ENCODE measurements around the gene RELN. TPM values are rescaled to one million over a fixed set of nuclear protein-coding genes. Genes with fewer than 3 reads are reported as not detected.

RELN gene
- total and polyA plus RNA-seq, 9 of the 15 experiments (the other 6 are each of a cell fraction or from before 2014, with no cell fraction given) = 12.9 to 43.2 (median 18.1) TPM

- 0 out of 2 replicates have a peak, but pooled peaks have one; percentile 81 for TF ChIP-seq AFF4 (CRISPR knock-in tag; IDR thresholded peaks at IDR 0.05)
- no peak for TF ChIP-seq ZNF174 (CRISPR knock-in tag; IDR thresholded peaks at IDR 0.05)
- TF ChIP-seq MXD1 (CRISPR knock-in tag; IDR thresholded peaks at IDR 0.05; ENCODE audit: borderline replicate concordance, poor library complexity, severe bottlenecking) = no peak
- no peak; the same call in 1 of the 2 replicates for TF ChIP-seq MTA3 (IDR thresholded peaks at IDR 0.05; ENCODE audit: borderline replicate concordance)
- TF ChIP-seq SRSF3 (IDR thresholded peaks at IDR 0.05; ENCODE audit: insufficient read depth, low read length) = no peak
- TF ChIP-seq HDAC6 (IDR thresholded peaks at IDR 0.05; ENCODE audit: low read depth, low read length) = 0 out of 2 replicates have a peak, but pooled peaks have one; percentile 84
- no peak for TF ChIP-seq E2F3 (CRISPR knock-in tag; IDR thresholded peaks at IDR 0.05)
- peak; percentile 95 for TF ChIP-seq NCOA6 (IDR thresholded peaks at IDR 0.05)
- TF ChIP-seq NR4A1 (CRISPR knock-in tag; IDR thresholded peaks at IDR 0.05) = no peak
- TF ChIP-seq NR4A1 (tag; IDR thresholded peaks at IDR 0.05) = no peak
- no peak for TF ChIP-seq IRF2 (CRISPR knock-in tag; IDR thresholded peaks at IDR 0.05)
- TF ChIP-seq ZNF12 (CRISPR knock-in tag; IDR thresholded peaks at IDR 0.05) = no peak
- TF ChIP-seq THRAP3 (IDR thresholded peaks at IDR 0.05; ENCODE audit: borderline replicate concordance) = no peak
- TF ChIP-seq ZNF589 (CRISPR knock-in tag; IDR thresholded peaks at IDR 0.05; ENCODE audit: low read depth) = no peak
- no peak; a peak in 1 of 3 replicates for TF ChIP-seq CBX3 (IDR thresholded peaks at IDR 0.05; ENCODE audit: borderline replicate concordance in 1 of 2, low read length in 2 of 2)
- no peak for TF ChIP-seq NONO (IDR thresholded peaks at IDR 0.05; ENCODE audit: low read depth in 2 of 2, low read length in 1 of 2)
- peak; percentile 83 for TF ChIP-seq CTCFL (IDR thresholded peaks at IDR 0.05; ENCODE audit: borderline replicate concordance, insufficient read depth, low read depth, low read length, poor library complexity, severe bottlenecking)
- no peak for TF ChIP-seq XRCC5 (IDR thresholded peaks at IDR 0.05; ENCODE audit: low read depth, low read length)
- TF ChIP-seq DMBX1 (CRISPR knock-in tag; IDR thresholded peaks at IDR 0.05; ENCODE audit: borderline replicate concordance) = no peak
Observed at GRCh38 chr7:103989785-103990767, 618 bp upstream of the RELN start (continued).
